Neural progenitor cell (in vitro differentiated cells): Measurements from ENCODE around the gene ANXA10. TPM values are rescaled to one million over a fixed set of nuclear protein-coding genes. Genes with fewer than 3 reads are reported as not detected.

ENCODE experiments used
- DNase-seq: peaks from one replicate; pipeline ENCODE4 v3.0.0-alpha.2; 2016; ENCODE audit warnings: low spot score
- H2AFZ ChIP-seq: fragments of 200-600 bp; sonication (generic); replicated peaks from 2 replicates; pipeline ENCODE4 v1.6.1; 2016; ENCODE audit warnings: antibody characterized with exemption
- H3F3A ChIP-seq: fragments of 200-600 bp; sonication (generic); 2 replicates; pipeline ENCODE4 v1.6.1; 2016; ENCODE audit warnings: antibody characterized with exemption, low read depth
- H3K27ac ChIP-seq: fragments of 200-600 bp; sonication (generic); 2 replicates; pipeline ENCODE4 v1.5.1; 2016; ENCODE audit warnings: mild to moderate bottlenecking
- H3K27me3 ChIP-seq: fragments of 200-600 bp; sonication (generic); 2 replicates; pipeline ENCODE4 v1.6.1; 2016; ENCODE audit warnings: mild to moderate bottlenecking, moderate library complexity
- H3K36me3 ChIP-seq: fragments of 200-600 bp; sonication (generic); 2 replicates; pipeline ENCODE4 v1.5.1; 2016
- H3K4me1 ChIP-seq: fragments of 200-600 bp; sonication (generic); 2 replicates; pipeline ENCODE4 v1.6.1; 2016; ENCODE audit warnings: mixed run types
- H3K4me2 ChIP-seq: fragments of 200-600 bp; sonication (generic); 2 replicates; pipeline ENCODE4 v1.6.1; 2016
- H3K4me3 ChIP-seq: fragments of 200-600 bp; sonication (generic); 2 replicates; pipeline ENCODE4 v1.5.1; 2016
- H3K79me2 ChIP-seq: fragments of 200-600 bp; sonication (generic); 2 replicates; pipeline ENCODE4 v1.6.1; 2016; ENCODE audit warnings: low read depth
- H3K9ac ChIP-seq: fragments of 200-600 bp; sonication (generic); 2 replicates; pipeline ENCODE4 v1.6.1; 2016
- H3K9me3 ChIP-seq: fragments of 200-600 bp; sonication (generic); 2 replicates; pipeline ENCODE4 v1.5.1; 2016; ENCODE audit warnings: low read depth
- H4K20me1 ChIP-seq: fragments of 200-600 bp; sonication (generic); 2 replicates; pipeline ENCODE4 v1.6.1; 2016; ENCODE audit warnings: low read depth
- H3K27ac Mint-ChIP-seq: 3 replicates; pipeline ENCODE4 v1.8.0; 2021; ENCODE audit warnings: mixed read lengths
- H3K27me3 Mint-ChIP-seq: 2 replicates; pipeline ENCODE4 v1.8.0; 2022; ENCODE audit warnings: low read depth, mild to moderate bottlenecking, inconsistent platforms, moderate library complexity, mixed read lengths; ENCODE audit not compliant: insufficient read depth
- H3K36me3 Mint-ChIP-seq: 3 replicates; pipeline ENCODE4 v1.8.0; 2021; ENCODE audit warnings: mixed read lengths
- H3K4me1 Mint-ChIP-seq: 3 replicates; pipeline ENCODE4 v1.8.0; 2021; ENCODE audit warnings: mixed read lengths
- H3K4me3 Mint-ChIP-seq: 3 replicates; pipeline ENCODE4 v1.8.0; 2021; ENCODE audit warnings: mild to moderate bottlenecking, moderate library complexity, mixed read lengths
- H3K9me3 Mint-ChIP-seq: 3 replicates; pipeline ENCODE4 v1.8.0; 2020; ENCODE audit warnings: mixed read lengths
- EZH2 ChIP-seq: fragments of 200-600 bp; sonication (generic); IDR thresholded peaks from 2 replicates; pipeline ENCODE4 v1.6.1; 2017; ENCODE audit warnings: antibody characterized with exemption, mild to moderate bottlenecking, moderate library complexity
- EZH2phosphoT487 ChIP-seq: fragments of 200-600 bp; sonication (generic); IDR thresholded peaks from 2 replicates; pipeline ENCODE4 v1.6.1; 2017; ENCODE audit warnings: antibody characterized with exemption
- total RNA-seq: library from RNA; depleted of rRNA; stranded (reverse); fragments of >200 nt; gene quantifications from 2 replicates; pipeline ENCODE4 v1.2.3, GENCODE V29; 2015; ENCODE audit warnings: low replicate concordance
- TF ChIP-seq, protein P1 (sequence below): fragments of 200-600 bp; sonication (generic); IDR thresholded peaks from 2 replicates; pipeline ENCODE4 v1.5.1; 2017; ENCODE audit warnings: antibody characterized with exemption, mild to moderate bottlenecking

Gene ANXA10
- total RNA-seq, 1 donor from 2014 or later: not detected

DNA sequence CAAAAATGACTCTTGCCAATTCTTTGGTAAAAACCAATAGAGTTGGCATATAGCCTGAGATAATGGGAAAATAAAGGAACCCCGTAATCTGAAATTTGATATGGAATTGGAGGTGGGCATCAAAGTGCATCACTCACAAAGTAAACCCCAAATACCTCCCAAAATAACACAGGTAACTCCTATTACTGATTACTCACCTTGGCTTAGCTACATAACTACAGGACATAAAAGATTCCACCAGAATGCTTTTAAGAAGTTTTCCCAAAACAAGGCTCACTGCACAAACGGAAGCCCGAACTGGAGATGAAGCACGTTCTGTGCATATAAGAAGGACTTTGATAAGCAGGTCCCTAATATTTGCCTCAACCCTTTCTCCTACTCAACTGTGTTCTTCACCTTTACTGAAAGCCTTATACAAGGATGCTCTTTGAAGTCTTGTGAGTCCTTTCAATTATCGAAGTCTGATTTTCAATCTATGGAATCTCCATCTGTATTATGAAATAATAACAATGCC, 14.6 kb upstream of the ANXA10 start:
- Histone ChIP-seq H2AFZ (no peak overlapping the region), H3K4me3 (no peak overlapping the region), H3F3A (no peaks in the 10 kb centered on the region), H3K4me2 (no peak overlapping the region), H3K9me3 (no peaks in the 10 kb centered on the region), H4K20me1 (no peaks in the 10 kb centered on the region), H3K27ac (no peak overlapping the region), H3K9ac (no peak overlapping the region), H3K4me1 (no peaks in the 10 kb centered on the region), H3K27me3 (no peaks in the 10 kb centered on the region), H3K79me2 (no peaks in the 10 kb centered on the region), H3K36me3 (no peaks in the 10 kb centered on the region)
- H3K9me3 Mint-ChIP-seq: no peaks in the 10 kb centered on the region
- DNase-seq: no peak
- no peak overlapping the region for H3K27ac Mint-ChIP-seq
- H3K4me1 Mint-ChIP-seq: no peaks in the 10 kb centered on the region
- H3K4me3 Mint-ChIP-seq: no peak overlapping the region
- H3K36me3 Mint-ChIP-seq: no peaks in the 10 kb centered on the region
- TF ChIP-seq EZH2: no peak
- TF ChIP-seq, protein P1, sequence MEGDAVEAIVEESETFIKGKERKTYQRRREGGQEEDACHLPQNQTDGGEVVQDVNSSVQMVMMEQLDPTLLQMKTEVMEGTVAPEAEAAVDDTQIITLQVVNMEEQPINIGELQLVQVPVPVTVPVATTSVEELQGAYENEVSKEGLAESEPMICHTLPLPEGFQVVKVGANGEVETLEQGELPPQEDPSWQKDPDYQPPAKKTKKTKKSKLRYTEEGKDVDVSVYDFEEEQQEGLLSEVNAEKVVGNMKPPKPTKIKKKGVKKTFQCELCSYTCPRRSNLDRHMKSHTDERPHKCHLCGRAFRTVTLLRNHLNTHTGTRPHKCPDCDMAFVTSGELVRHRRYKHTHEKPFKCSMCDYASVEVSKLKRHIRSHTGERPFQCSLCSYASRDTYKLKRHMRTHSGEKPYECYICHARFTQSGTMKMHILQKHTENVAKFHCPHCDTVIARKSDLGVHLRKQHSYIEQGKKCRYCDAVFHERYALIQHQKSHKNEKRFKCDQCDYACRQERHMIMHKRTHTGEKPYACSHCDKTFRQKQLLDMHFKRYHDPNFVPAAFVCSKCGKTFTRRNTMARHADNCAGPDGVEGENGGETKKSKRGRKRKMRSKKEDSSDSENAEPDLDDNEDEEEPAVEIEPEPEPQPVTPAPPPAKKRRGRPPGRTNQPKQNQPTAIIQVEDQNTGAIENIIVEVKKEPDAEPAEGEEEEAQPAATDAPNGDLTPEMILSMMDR: no peak
- no peak for TF ChIP-seq EZH2phosphoT487
- no peaks in the 10 kb centered on the region for H3K27me3 Mint-ChIP-seq

DNA sequence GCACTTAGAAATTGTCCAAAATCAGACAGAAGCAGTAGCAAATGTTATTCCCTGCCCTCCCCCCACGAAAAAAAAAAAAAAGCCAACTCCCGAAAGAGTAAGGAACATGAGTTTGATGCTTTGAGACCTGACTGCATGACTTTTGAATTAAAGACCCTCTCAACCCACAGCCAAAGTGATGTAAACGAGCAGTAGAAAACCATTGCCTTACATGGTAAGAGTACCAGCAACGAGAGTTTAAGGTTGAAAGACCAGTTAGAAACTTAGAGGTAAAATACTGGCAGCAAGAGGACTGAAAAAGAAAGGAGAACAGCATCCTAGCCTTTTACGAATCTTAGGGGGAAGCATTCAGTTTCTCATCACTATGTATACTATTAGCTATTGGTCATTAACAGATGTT, 10.0 kb upstream of the ANXA10 start:
- H3K27ac ChIP-seq: no peak overlapping the region
- H2AFZ ChIP-seq: peak overlapping the region; percentile 26
- Mint-ChIP-seq H3K36me3 (no peaks in the 10 kb centered on the region), H3K27ac (no peak overlapping the region), H3K9me3 (peaks cover 4% of the 10 kb centered on the region), H3K4me1 (no peaks in the 10 kb centered on the region), H3K27me3 (no peaks in the 10 kb centered on the region), H3K4me3 (no peak overlapping the region)
- no peak overlapping the region for H3K9ac ChIP-seq
- H3K4me1 ChIP-seq: no peaks in the 10 kb centered on the region
- H3K4me2 ChIP-seq: no peak overlapping the region
- no peaks in the 10 kb centered on the region for H3K9me3 ChIP-seq
- no peaks in the 10 kb centered on the region for H4K20me1 ChIP-seq
- TF ChIP-seq EZH2 (no peak), EZH2phosphoT487 (no peak)
- TF ChIP-seq, protein P1: no peak
- no peaks in the 10 kb centered on the region for H3F3A ChIP-seq
- no peaks in the 10 kb centered on the region for H3K79me2 ChIP-seq
- no peaks in the 10 kb centered on the region for H3K36me3 ChIP-seq
- DNase-seq: no peak
- no peak overlapping the region for H3K4me3 ChIP-seq
- no peaks in the 10 kb centered on the region for H3K27me3 ChIP-seq

DNA sequence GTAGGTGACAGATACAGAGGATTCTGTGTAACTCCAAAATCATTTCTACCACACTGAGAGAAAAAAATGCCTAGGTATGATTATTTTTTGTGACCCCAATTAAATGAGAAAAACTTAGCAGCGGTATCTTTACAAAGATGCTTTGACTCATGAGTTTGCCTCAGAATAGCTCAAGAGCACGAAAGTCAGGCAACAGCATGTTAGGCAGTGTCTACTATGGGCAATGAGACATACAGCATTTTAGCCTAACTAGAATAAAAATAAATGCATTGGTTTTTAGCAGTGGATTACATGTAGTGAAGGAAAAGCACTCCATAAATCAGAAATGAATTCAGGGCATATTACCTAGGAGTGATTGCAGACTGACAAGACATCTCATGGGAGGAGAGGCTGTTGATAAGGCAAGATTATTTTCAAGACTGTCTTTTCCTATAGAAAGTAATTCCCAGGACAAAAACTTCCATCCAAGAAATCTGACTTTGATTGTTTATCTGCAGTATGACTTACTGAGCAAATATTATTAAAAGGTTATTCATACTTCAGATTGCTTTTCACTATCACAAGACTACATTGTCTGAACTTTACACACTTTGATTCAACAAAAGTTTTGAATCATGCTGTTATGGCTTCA, 3.6 kb downstream of the ANXA10 start:
- Histone ChIP-seq H2AFZ (no peak overlapping the region), H3K9me3 (no peaks in the 10 kb centered on the region), H3K27me3 (no peaks in the 10 kb centered on the region), H3K9ac (no peak overlapping the region), H3K4me1 (no peaks in the 10 kb centered on the region), H3K27ac (no peak overlapping the region), H3F3A (no peaks in the 10 kb centered on the region), H3K4me3 (no peak overlapping the region), H3K36me3 (no peaks in the 10 kb centered on the region), H4K20me1 (no peaks in the 10 kb centered on the region), H3K4me2 (no peak overlapping the region), H3K79me2 (no peaks in the 10 kb centered on the region)
- Mint-ChIP-seq H3K9me3 (no peaks in the 10 kb centered on the region), H3K27me3 (peaks cover 2% of the 10 kb centered on the region), H3K36me3 (no peaks in the 10 kb centered on the region), H3K27ac (no peak overlapping the region), H3K4me1 (no peaks in the 10 kb centered on the region), H3K4me3 (no peak overlapping the region)
- no peak for TF ChIP-seq EZH2
- no peak for TF ChIP-seq EZH2phosphoT487
- TF ChIP-seq, protein P1: no peak
- no peak for DNase-seq
